Gastroesophageal sphincter (tissue), 4 donors: ENCODE results near the gene ZNF644. TPM values are rescaled to one million over a fixed set of nuclear protein-coding genes. Genes with fewer than 3 reads are reported as not detected.

Source experiments
- ATAC-seq: fragments of 150-250 bp; one replicate; pipeline ENCODE4 v1.9.1; 2016; ENCODE audit warnings: mild to moderate bottlenecking, moderate library complexity
- H3K27ac ChIP-seq, 4 donors: fragments of 200-600 bp; sonication (generic) in 3 of 4; 1 replicate in 3 of 4; 2 replicates in 1 of 4; pipeline ENCODE4 v1.5.1; 2016 to 2019
- H3K27me3 ChIP-seq: fragments of 200-600 bp; sonication (generic); one replicate; pipeline ENCODE4 v1.5.1; 2019
- H3K36me3 ChIP-seq, 2 donors: fragments of 200-600 bp; sonication (generic); one replicate each; pipeline ENCODE4 v1.5.1; 2019; ENCODE audit warnings: control low read depth in 1 of 2
- H3K4me1 ChIP-seq, 3 donors: fragments of 200-600 bp; sonication (generic); 1 replicate in 2 of 3; 2 replicates in 1 of 3; pipeline ENCODE4 v1.5.1; 2016 to 2019; ENCODE audit warnings: control low read depth in 2 of 3
- H3K4me3 ChIP-seq, 2 donors: fragments of 200-600 bp; sonication (generic); one replicate each; pipeline ENCODE4 v1.5.1; 2019; ENCODE audit warnings: mild to moderate bottlenecking in 1 of 2, moderate library complexity in 1 of 2
- H3K9me3 ChIP-seq, 3 donors: fragments of 200-600 bp; sonication (generic); one replicate each; pipeline ENCODE4 v1.5.1; 2017 to 2019; ENCODE audit warnings: control low read depth in 2 of 3
- CTCF ChIP-seq, 4 experiments: fragments of 200-600 bp in 2 of 4; fragments of 450-650 bp in 2 of 4; sonication (generic) in 1 of 4; IDR thresholded peaks; one replicate each; pipeline ENCODE4 v1.5.1; 2017 to 2019; ENCODE audit warnings: antibody characterized with exemption in 4 of 4, mild to moderate bottlenecking in 2 of 4, moderate library complexity in 2 of 4
- EP300 ChIP-seq: sonication (generic); formaldehyde crosslinking; IDR thresholded peaks from one replicate; pipeline ENCODE4 v1.6.1; 2017; ENCODE audit warnings: antibody characterized with exemption, mild to moderate bottlenecking
- POLR2A ChIP-seq, 2 donors: fragments of 450-650 bp; IDR thresholded peaks; one replicate each; pipeline ENCODE4 v1.6.1; 2017; ENCODE audit warnings: antibody characterized with exemption in 2 of 2, mild to moderate bottlenecking in 2 of 2, moderate library complexity in 1 of 2
- POLR2AphosphoS5 ChIP-seq: sonication (generic); formaldehyde crosslinking; IDR thresholded peaks from one replicate; pipeline ENCODE4 v1.6.1; 2017; ENCODE audit warnings: antibody characterized with exemption
- WGBS, 2 donors: methylation state at CpG; one replicate each; pipeline ENCODE4 v1.1.5; 2018; ENCODE audit warnings: low coverage in 1 of 2; 5-methylcytosine and 5-hydroxymethylcytosine counted together
- total RNA-seq, 4 donors: library from RNA; depleted of rRNA; stranded (reverse); fragments of >200 nt; gene quantifications; one replicate each; pipeline ENCODE4 v1.1.0, GENCODE V29; 2016

ZNF644 gene
- total RNA-seq, 4 donors from 2014 or later = 40.2 to 83.3 (median 53.8) TPM

GRCh38 chr1:90879281-90879680, 142.6 kb downstream of the ZNF644 start:
- Histone ChIP-seq H3K9me3 (peaks cover 0 to 38% (median 0%) of the 10 kb centered on the region in 3 donors), H3K4me1 (no peaks in the 10 kb centered on the region), H3K27ac (no peak overlapping the region), H3K27me3 (no peaks in the 10 kb centered on the region), H3K4me3 (no peak overlapping the region), H3K36me3 (no peaks in the 10 kb centered on the region)
- TF ChIP-seq POLR2A (IDR thresholded peaks at IDR 0.05) = no peak
- no peak for TF ChIP-seq POLR2AphosphoS5
- TF ChIP-seq CTCF (IDR thresholded peaks at IDR 0.05) = no peak
- TF ChIP-seq EP300 = no peak
- ATAC-seq = no peak
- 71 to 91% methylated on average over 1 of the region's 1 CpG for WGBS, 2 donors

GRCh38 chr1:90876101-90876500, 145.7 kb downstream of the ZNF644 start:
- no peaks in the 10 kb centered on the region for H3K4me1 ChIP-seq
- no peaks in the 10 kb centered on the region for H3K27me3 ChIP-seq
- H3K9me3 ChIP-seq = peaks cover 0 to 29% (median 0%) of the 10 kb centered on the region in 3 donors
- no peak overlapping the region for H3K4me3 ChIP-seq
- ATAC-seq = no peak
- no peak for TF ChIP-seq POLR2AphosphoS5
- no peak for TF ChIP-seq EP300
- TF ChIP-seq POLR2A (IDR thresholded peaks at IDR 0.05) = no peak
- no peak for TF ChIP-seq CTCF (IDR thresholded peaks at IDR 0.05)
- no peaks in the 10 kb centered on the region for H3K36me3 ChIP-seq
- H3K27ac ChIP-seq = no peak overlapping the region
- 61 to 67% methylated on average over 2 to 3 of the region's 3 CpGs for WGBS, 2 donors
